ENCODE results near the gene PTP4A1.
"Not testable (repeated sequence)": the region's sequence is repeated elsewhere in the genome, so short reads cannot be mapped to it uniquely, and the experiment has no call there.

Gene PTP4A1

GRCh38 chr6:63572044-63572746 lies at the start of gene PTP4A1, which contains the start of gene LOC128125822:
Gene PTP4A1, plus strand, starts transcription at chr6:63572480. Its CDS starts 4,401 bp downstream, at chr6:63576881.
Gene LOC128125822, plus strand, starts transcription at chr6:63572480.
- H3K4me1 Mint-ChIP-seq = peaks cover 38% of the 10 kb centered on the region
- H3K4me3 Mint-ChIP-seq = peak within 1 kb of the TSS; percentile 91
- H3K27ac Mint-ChIP-seq = peak within 1 kb of the TSS; percentile 88
- peak; percentile 95 for DNase-seq
- ATAC-seq = peak; percentile 96
- no peaks in the 10 kb centered on the region for H3K27me3 Mint-ChIP-seq
- peaks cover 28% of the 10 kb centered on the region for H3K36me3 Mint-ChIP-seq (ENCODE audit: low read depth)
- H3K9me3 Mint-ChIP-seq = no peaks in the 10 kb centered on the region

- not testable (repeated sequence) for ATAC-seq; DNase-seq; H3K36me3 Mint-ChIP-seq (ENCODE audit: low read depth); H3K27me3 Mint-ChIP-seq; H3K27ac Mint-ChIP-seq; H3K9me3 Mint-ChIP-seq; H3K4me3 Mint-ChIP-seq; H3K4me1 Mint-ChIP-seq
Observed at GRCh38 chr6:63522911-63523287, 49.4 kb upstream of the PTP4A1 start.

GRCh38 chr6:63523630-63524029 lies 48.6 kb upstream of the PTP4A1 start:
- DNase-seq = no peak
- Mint-ChIP-seq H3K36me3 (ENCODE audit: low read depth) (no peaks in the 10 kb centered on the region), H3K27me3 (no peaks in the 10 kb centered on the region), H3K27ac (no peak overlapping the region), H3K4me3 (no peak overlapping the region), H3K4me1 (peaks cover 8% of the 10 kb centered on the region), H3K9me3 (no peaks in the 10 kb centered on the region)
- no peak for ATAC-seq

- H3K27ac Mint-ChIP-seq = no peak overlapping the region
- peaks cover 13% of the 10 kb centered on the region for H3K4me1 Mint-ChIP-seq
- ATAC-seq (no peak), DNase-seq (no peak)
- no peaks in the 10 kb centered on the region for H3K9me3 Mint-ChIP-seq
- no peak overlapping the region for H3K4me3 Mint-ChIP-seq
- no peaks in the 10 kb centered on the region for H3K36me3 Mint-ChIP-seq (ENCODE audit: low read depth)
- H3K27me3 Mint-ChIP-seq = no peaks in the 10 kb centered on the region
Observed at GRCh38 chr6:63525186-63525878, 46.9 kb upstream of the PTP4A1 start.

DNA sequence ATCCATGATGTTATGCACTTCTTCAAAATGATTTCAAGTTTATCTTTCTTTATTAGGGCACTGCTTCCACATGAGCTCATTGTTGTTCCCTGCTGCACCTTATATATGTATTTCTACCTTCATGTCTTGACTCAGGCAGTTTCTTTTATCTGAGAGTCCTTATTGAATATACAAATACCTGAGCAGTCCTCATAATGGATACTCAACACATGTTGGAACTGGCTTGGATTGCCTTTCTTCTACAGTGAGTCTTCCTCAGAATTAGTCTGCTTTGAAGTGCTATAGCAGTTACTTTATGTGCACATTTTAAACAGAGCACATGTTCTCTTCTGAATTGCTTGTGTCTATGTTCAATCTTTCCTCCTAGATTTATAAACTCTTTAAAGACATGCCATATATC lies 45.3 kb upstream of the PTP4A1 start:
- peaks cover 13% of the 10 kb centered on the region for H3K4me1 Mint-ChIP-seq
- no peak overlapping the region for H3K27ac Mint-ChIP-seq
- no peak overlapping the region for H3K4me3 Mint-ChIP-seq

GRCh38 chr6:63527658-63528514 lies 44.4 kb upstream of the PTP4A1 start:
- H3K36me3 Mint-ChIP-seq (ENCODE audit: low read depth) = no peaks in the 10 kb centered on the region
- no peak overlapping the region for H3K27ac Mint-ChIP-seq
- H3K4me1 Mint-ChIP-seq = peaks cover 13% of the 10 kb centered on the region
- ATAC-seq (no peak), DNase-seq (no peak)
- no peaks in the 10 kb centered on the region for H3K9me3 Mint-ChIP-seq
- H3K4me3 Mint-ChIP-seq = no peak overlapping the region
- no peaks in the 10 kb centered on the region for H3K27me3 Mint-ChIP-seq

More for the DNA sequence above, 45.3 kb upstream of the PTP4A1 start:
- ATAC-seq = no peak
- DNase-seq = no peak
- H3K36me3 Mint-ChIP-seq (ENCODE audit: low read depth) = no peaks in the 10 kb centered on the region
- no peaks in the 10 kb centered on the region for H3K27me3 Mint-ChIP-seq
- no peaks in the 10 kb centered on the region for H3K9me3 Mint-ChIP-seq

DNA sequence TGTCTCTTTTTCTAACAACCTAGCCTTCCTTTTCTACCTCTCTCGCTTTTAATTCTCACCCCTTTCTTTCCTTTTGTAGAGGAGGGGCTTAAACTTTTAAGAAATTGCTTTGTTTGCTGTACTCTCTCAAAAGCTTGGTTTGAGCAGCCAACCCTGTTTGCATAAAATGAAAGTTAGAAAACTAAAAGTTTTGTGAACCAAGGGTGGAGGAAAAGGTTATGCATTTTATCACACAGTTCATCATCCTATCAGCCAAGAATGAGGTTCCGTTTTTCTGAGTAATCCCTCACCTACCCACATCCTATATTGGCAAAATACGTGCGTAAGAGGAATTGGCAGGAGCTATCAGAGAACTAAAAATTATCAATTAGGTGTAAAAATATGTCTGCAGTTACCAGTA lies 42.8 kb upstream of the PTP4A1 start:
- Mint-ChIP-seq H3K4me1 (peaks cover 13% of the 10 kb centered on the region), H3K27ac (peak overlapping the region; percentile 77), H3K36me3 (ENCODE audit: low read depth) (no peaks in the 10 kb centered on the region), H3K27me3 (no peaks in the 10 kb centered on the region), H3K9me3 (no peaks in the 10 kb centered on the region), H3K4me3 (peak overlapping the region; percentile 57)
- ATAC-seq (peak; percentile 43), DNase-seq (no peak)

DNA sequence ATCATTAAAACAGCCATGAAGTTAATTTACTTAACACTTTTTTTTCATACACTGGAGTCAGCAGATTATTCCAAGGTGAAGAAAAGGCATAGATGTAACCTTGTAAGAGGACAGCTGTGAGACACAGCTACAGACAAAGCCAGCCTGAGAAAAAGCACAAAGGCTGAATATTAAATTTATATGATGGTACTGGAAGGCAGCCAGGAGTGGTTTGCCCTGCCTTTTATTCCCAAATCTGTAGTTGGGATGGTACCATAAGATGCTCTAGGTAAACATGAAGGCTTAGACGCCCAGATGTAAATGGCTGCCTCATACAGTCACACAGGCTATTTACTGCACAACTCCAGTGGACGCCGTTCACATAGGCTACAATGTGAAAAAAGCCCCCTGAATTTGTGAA lies 42.1 kb upstream of the PTP4A1 start:
- no peak overlapping the region for H3K27ac Mint-ChIP-seq
- ATAC-seq (no peak), DNase-seq (no peak)
- peaks cover 13% of the 10 kb centered on the region for H3K4me1 Mint-ChIP-seq
- H3K36me3 Mint-ChIP-seq (ENCODE audit: low read depth) = no peaks in the 10 kb centered on the region
- H3K4me3 Mint-ChIP-seq = no peak overlapping the region
- no peaks in the 10 kb centered on the region for H3K9me3 Mint-ChIP-seq
- no peaks in the 10 kb centered on the region for H3K27me3 Mint-ChIP-seq

GRCh38 chr6:63530991-63531390 lies 41.3 kb upstream of the PTP4A1 start:
- ATAC-seq = no peak
- Mint-ChIP-seq H3K27me3 (no peaks in the 10 kb centered on the region), H3K4me3 (no peak overlapping the region), H3K27ac (no peak overlapping the region), H3K9me3 (no peaks in the 10 kb centered on the region), H3K4me1 (peaks cover 13% of the 10 kb centered on the region), H3K36me3 (ENCODE audit: low read depth) (no peaks in the 10 kb centered on the region)
- no peak for DNase-seq

DNA sequence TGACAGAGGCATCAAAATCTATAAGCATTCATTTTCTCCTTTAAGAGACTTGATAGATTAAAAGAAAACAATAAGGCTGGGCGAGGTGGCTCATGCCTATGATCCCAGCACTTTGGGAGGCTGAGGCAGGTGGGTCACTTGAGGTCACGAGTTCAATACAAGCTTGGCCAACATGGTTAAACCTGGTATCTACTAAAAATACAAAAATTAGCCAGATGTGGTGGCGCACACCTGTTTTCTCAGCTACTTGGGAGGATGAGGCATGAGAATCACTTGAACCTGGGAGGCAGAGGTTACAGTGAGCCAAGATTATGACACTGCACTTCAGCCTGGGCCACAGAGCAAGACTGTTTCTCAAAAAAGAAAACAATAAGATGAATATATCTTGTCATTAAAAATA lies 39.3 kb upstream of the PTP4A1 start:
- no peaks in the 10 kb centered on the region for H3K9me3 Mint-ChIP-seq
- H3K4me3 Mint-ChIP-seq = no peak overlapping the region
- no peaks in the 10 kb centered on the region for H3K36me3 Mint-ChIP-seq (ENCODE audit: low read depth)
- no peak overlapping the region for H3K27ac Mint-ChIP-seq
- ATAC-seq (no peak), DNase-seq (no peak)
- H3K27me3 Mint-ChIP-seq = peaks cover 3% of the 10 kb centered on the region
- H3K4me1 Mint-ChIP-seq = peaks cover 10% of the 10 kb centered on the region

GRCh38 chr6:63533952-63534351 lies 38.3 kb upstream of the PTP4A1 start:
- Mint-ChIP-seq H3K4me3 (no peak overlapping the region), H3K27ac (no peak overlapping the region), H3K9me3 (no peaks in the 10 kb centered on the region), H3K4me1 (peaks cover 8% of the 10 kb centered on the region), H3K36me3 (ENCODE audit: low read depth) (no peaks in the 10 kb centered on the region), H3K27me3 (peaks cover 3% of the 10 kb centered on the region)
- DNase-seq = no peak
- no peak for ATAC-seq

GRCh38 chr6:63537201-63537958 lies 34.9 kb upstream of the PTP4A1 start:
- ATAC-seq = no peak
- Mint-ChIP-seq H3K4me3 (no peak overlapping the region), H3K27me3 (peaks cover 16% of the 10 kb centered on the region), H3K36me3 (ENCODE audit: low read depth) (no peaks in the 10 kb centered on the region), H3K4me1 (no peaks in the 10 kb centered on the region), H3K27ac (no peak overlapping the region), H3K9me3 (peaks cover under 1% of the 10 kb centered on the region)
- DNase-seq = no peak

DNA sequence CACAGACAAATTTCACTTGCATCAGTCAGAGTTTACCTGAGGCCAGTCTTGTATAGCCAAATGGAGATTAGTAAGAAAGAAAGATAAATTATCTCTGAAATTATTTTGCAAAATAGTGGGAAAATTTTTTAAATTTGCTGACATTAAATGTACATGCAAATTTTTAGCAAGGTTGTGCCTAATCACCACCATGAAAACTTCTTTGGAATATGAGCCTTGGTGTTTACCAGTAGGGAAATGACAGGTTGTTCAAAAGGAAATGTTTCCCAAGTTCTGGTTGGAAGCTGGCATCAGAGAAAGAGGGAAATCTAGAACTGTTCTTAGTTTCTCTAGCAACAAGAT lies 34.4 kb upstream of the PTP4A1 start:
- no peak for ATAC-seq

DNA sequence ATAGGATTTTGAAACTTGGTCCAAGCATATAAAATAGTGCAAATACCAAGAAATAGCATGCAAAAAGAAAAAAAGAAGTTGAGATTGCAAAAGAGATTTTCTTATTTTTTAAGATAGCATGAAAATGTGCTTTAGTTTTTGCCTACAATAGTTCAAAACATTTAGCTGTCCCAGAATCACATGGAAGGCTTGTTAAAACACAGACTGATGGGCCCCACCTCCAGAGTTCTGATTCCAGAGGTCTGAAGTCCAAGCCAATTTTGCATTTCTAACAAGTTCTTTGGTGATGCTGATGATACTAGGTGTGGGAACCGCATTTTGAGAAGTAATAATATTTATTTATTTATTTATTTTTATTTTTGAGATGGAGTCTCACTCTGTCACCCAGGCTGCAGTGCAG lies 33.7 kb upstream of the PTP4A1 start:
- Mint-ChIP-seq H3K27me3 (peaks cover 26% of the 10 kb centered on the region), H3K4me3 (no peak overlapping the region)
- no peak for ATAC-seq

More for the DNA sequence above, 34.4 kb upstream of the PTP4A1 start:
- Mint-ChIP-seq H3K27me3 (peaks cover 21% of the 10 kb centered on the region), H3K4me3 (no peak overlapping the region), H3K9me3 (peaks cover 4% of the 10 kb centered on the region), H3K4me1 (no peaks in the 10 kb centered on the region), H3K27ac (no peak overlapping the region), H3K36me3 (ENCODE audit: low read depth) (no peaks in the 10 kb centered on the region)
- no peak for DNase-seq

More for the DNA sequence above, 33.7 kb upstream of the PTP4A1 start:
- H3K4me1 Mint-ChIP-seq = no peaks in the 10 kb centered on the region
- H3K27ac Mint-ChIP-seq = no peak overlapping the region
- no peak for DNase-seq
- H3K9me3 Mint-ChIP-seq = peaks cover 4% of the 10 kb centered on the region
- no peaks in the 10 kb centered on the region for H3K36me3 Mint-ChIP-seq (ENCODE audit: low read depth)

Measured in activated naive CD8-positive, alpha-beta T cell treated with anti-CD3 and anti-CD28 coated beads, Interleukin-2, amount 50 U/mL, for 24 hours (primary cell).